Epithelial cell of esophagus (primary cell): Measurements from ENCODE around the gene USP3.

Experiments used
- DNase-seq: peaks from one replicate; pipeline ENCODE4 v3.0.0; 2010; ENCODE audit warnings: low read depth
- H3K4me3 ChIP-seq: 2 replicates; pipeline ENCODE4 v1.5.1; 2011; ENCODE audit warnings: mild to moderate bottlenecking, low read length, control low read depth
- CTCF ChIP-seq: IDR thresholded peaks from 2 replicates; pipeline ENCODE4 v1.5.1; 2011; ENCODE audit warnings: low read depth, mild to moderate bottlenecking, low read length, control low read depth, inconsistent platforms; ENCODE audit not compliant: insufficient read depth; ENCODE audit errors: missing control alignments

USP3 gene

GRCh38 chr15:63556736-63557135 is 52.3 kb downstream of the USP3 start:
- no peak overlapping the region for H3K4me3 ChIP-seq
- no peak for TF ChIP-seq CTCF
- DNase-seq, result no peak

- DNase-seq, result no peak
- H3K4me3 ChIP-seq, result no peak overlapping the region
- TF ChIP-seq CTCF, result no peak
Observed at GRCh38 chr15:63559753-63560152, 55.4 kb downstream of the USP3 start.

- H3K4me3 ChIP-seq, result no peak overlapping the region
- DNase-seq, result peak; percentile 7
- TF ChIP-seq CTCF, result no peak
Observed at GRCh38 chr15:63560741-63561448, 56.5 kb downstream of the USP3 start.

GRCh38 chr15:63564093-63564492 is 59.7 kb downstream of the USP3 start:
- no peak overlapping the region for H3K4me3 ChIP-seq
- no peak for DNase-seq
- TF ChIP-seq CTCF, result no peak

GRCh38 chr15:63565536-63566186 is 61.3 kb downstream of the USP3 start:
- no peak for DNase-seq
- H3K4me3 ChIP-seq, result no peak overlapping the region
- no peak for TF ChIP-seq CTCF

GRCh38 chr15:63572749-63573464 is 68.5 kb downstream of the USP3 start:
- no peak for TF ChIP-seq CTCF

More at GRCh38 chr15:63572749-63573464, 68.5 kb downstream of the USP3 start:
- no peak for DNase-seq
- no peak overlapping the region for H3K4me3 ChIP-seq
